ENCODE data around the gene KCNG2. TPM values are rescaled to one million over a fixed set of nuclear protein-coding genes. Genes with fewer than 3 reads are reported as not detected.
A peak's percentile ranks its signal among the peaks of the same experiment; 100 is the strongest.

Gene KCNG2
- total and polyA plus RNA-seq, 4 donors = 1.3 to 2.2 (median 1.4) TPM

GRCh38 chr18:79940126-79940813, 142.5 kb downstream of the KCNG2 start:
- no peaks in the 10 kb centered on the region for H3K27me3 ChIP-seq (ENCODE audit: control insufficient read depth, insufficient read depth, low read length)
- no peak overlapping the region for H3K4me3 ChIP-seq (ENCODE audit: low read depth, low read length)
- 94% methylated on average over 13 of the region's 18 CpGs for WGBS (ENCODE audit: insufficient coverage)
- H3K36me3 ChIP-seq (ENCODE audit: control insufficient read depth, insufficient read depth, low read length) = peaks cover 75% of the 10 kb centered on the region
- H3K4me1 ChIP-seq (ENCODE audit: control insufficient read depth, insufficient read depth, low read length) = peaks cover 21% of the 10 kb centered on the region
- no peaks in the 10 kb centered on the region for H3K9me3 ChIP-seq (ENCODE audit: control insufficient read depth, insufficient read depth, low read length)
- no peak overlapping the region for H3K27ac ChIP-seq (ENCODE audit: low read depth, low read length)
- no peak for DNase-seq (ENCODE audit: low read depth in 4 of 6, low spot score in 6 of 6)

DNA sequence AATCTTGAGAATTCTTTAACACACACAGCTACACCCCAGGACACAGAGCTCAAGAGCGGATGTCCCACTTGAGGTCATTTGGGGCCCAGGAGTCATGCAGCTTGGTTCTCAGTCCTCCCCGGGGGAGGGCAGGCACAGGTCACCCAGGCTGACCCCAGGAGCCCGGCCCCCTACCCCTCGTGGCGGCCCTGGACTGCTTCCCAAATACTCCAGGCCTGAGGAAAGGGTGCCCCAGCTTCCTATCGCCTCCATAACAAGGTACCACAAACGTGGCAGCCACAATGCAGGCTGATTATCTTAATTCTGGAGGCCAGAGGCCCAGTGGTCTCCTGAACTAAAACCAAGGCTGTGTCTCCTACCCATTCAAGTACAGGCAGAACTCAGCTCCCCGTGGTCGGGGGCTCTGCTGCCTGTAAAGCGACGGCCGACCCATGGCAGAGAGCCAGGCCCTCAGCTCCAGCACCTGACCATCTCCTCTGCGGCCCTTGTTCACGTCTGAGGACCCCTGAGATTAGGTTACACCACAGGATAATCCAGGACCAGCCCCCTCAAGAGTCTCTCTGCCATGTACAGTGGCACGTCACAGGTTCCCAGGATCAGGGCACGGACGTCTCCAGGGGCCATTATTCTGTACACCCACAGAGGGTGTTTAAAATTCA, 143.2 kb downstream of the KCNG2 start:
- Histone ChIP-seq H3K4me3 (ENCODE audit: low read depth, low read length) (no peak overlapping the region), H3K27me3 (ENCODE audit: control insufficient read depth, insufficient read depth, low read length) (no peaks in the 10 kb centered on the region), H3K9me3 (ENCODE audit: control insufficient read depth, insufficient read depth, low read length) (no peaks in the 10 kb centered on the region), H3K36me3 (ENCODE audit: control insufficient read depth, insufficient read depth, low read length) (peaks cover 74% of the 10 kb centered on the region), H3K27ac (ENCODE audit: low read depth, low read length) (no peak overlapping the region), H3K4me1 (ENCODE audit: control insufficient read depth, insufficient read depth, low read length) (peaks cover 26% of the 10 kb centered on the region)
- 86% methylated on average over 15 of the region's 17 CpGs for WGBS (ENCODE audit: insufficient coverage)
- DNase-seq (ENCODE audit: low read depth in 4 of 6, low spot score in 6 of 6) = no peak

DNA sequence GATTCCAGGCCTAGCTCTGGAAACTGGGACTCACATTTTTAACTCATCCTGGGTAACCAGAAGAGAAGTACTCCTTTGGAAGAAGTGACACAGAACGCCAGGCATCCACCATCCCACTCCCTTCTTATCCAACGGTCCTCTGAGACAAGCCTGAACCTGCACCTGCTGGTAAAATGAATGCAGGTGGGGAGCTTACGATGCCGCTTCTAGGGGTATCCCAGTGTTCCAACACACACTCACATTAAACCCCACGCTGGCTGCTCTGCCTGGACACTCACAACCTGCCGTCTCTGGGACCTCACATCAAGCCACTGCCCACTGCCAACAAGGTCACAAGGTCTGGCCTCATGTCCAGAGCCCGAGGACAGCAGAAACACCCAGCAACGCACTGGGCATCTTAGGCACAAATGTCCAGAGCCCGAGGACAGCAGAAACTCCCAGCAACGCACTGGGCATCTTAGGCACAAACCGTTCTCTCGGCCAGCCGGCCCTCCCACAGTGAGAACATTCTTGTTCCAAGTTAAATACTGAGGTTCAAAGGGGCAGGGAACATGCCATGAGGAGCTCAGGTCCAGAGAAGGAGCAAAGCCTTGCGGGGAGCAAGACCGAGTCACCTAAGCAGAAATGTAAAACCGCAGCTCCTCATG, 143.9 kb downstream of the KCNG2 start:
- 87% methylated on average over 13 of the region's 16 CpGs for WGBS (ENCODE audit: insufficient coverage)
- DNase-seq (ENCODE audit: low read depth in 4 of 6, low spot score in 6 of 6) = no peak
- H3K36me3 ChIP-seq (ENCODE audit: control insufficient read depth, insufficient read depth, low read length) = peaks cover 76% of the 10 kb centered on the region
- no peak overlapping the region for H3K4me3 ChIP-seq (ENCODE audit: low read depth, low read length)
- H3K27me3 ChIP-seq (ENCODE audit: control insufficient read depth, insufficient read depth, low read length) = no peaks in the 10 kb centered on the region
- no peak overlapping the region for H3K27ac ChIP-seq (ENCODE audit: low read depth, low read length)
- H3K4me1 ChIP-seq (ENCODE audit: control insufficient read depth, insufficient read depth, low read length) = peaks cover 26% of the 10 kb centered on the region
- no peaks in the 10 kb centered on the region for H3K9me3 ChIP-seq (ENCODE audit: control insufficient read depth, insufficient read depth, low read length)

GRCh38 chr18:79942211-79942610, 144.5 kb downstream of the KCNG2 start:
- no peaks in the 10 kb centered on the region for H3K9me3 ChIP-seq (ENCODE audit: control insufficient read depth, insufficient read depth, low read length)
- peaks cover 76% of the 10 kb centered on the region for H3K36me3 ChIP-seq (ENCODE audit: control insufficient read depth, insufficient read depth, low read length)

GRCh38 chr18:79942786-79943607, 145.3 kb downstream of the KCNG2 start:
- Histone ChIP-seq H3K4me1 (ENCODE audit: control insufficient read depth, insufficient read depth, low read length) (peaks cover 33% of the 10 kb centered on the region), H3K36me3 (ENCODE audit: control insufficient read depth, insufficient read depth, low read length) (peaks cover 77% of the 10 kb centered on the region), H3K27ac (ENCODE audit: low read depth, low read length) (no peak overlapping the region), H3K4me3 (ENCODE audit: low read depth, low read length) (no peak overlapping the region), H3K27me3 (ENCODE audit: control insufficient read depth, insufficient read depth, low read length) (no peaks in the 10 kb centered on the region), H3K9me3 (ENCODE audit: control insufficient read depth, insufficient read depth, low read length) (no peaks in the 10 kb centered on the region)
- 83% methylated on average over 31 of the region's 31 CpGs for WGBS (ENCODE audit: insufficient coverage)
- DNase-seq (ENCODE audit: low read depth in 4 of 6, low spot score in 6 of 6) = no peak

More at GRCh38 chr18:79942211-79942610, 144.5 kb downstream of the KCNG2 start:
- Histone ChIP-seq H3K27ac (ENCODE audit: low read depth, low read length) (no peak overlapping the region), H3K4me3 (ENCODE audit: low read depth, low read length) (no peak overlapping the region), H3K27me3 (ENCODE audit: control insufficient read depth, insufficient read depth, low read length) (no peaks in the 10 kb centered on the region), H3K4me1 (ENCODE audit: control insufficient read depth, insufficient read depth, low read length) (peaks cover 28% of the 10 kb centered on the region)
- DNase-seq (ENCODE audit: low read depth in 4 of 6, low spot score in 6 of 6) = no peak
- 88% methylated on average over 4 of the region's 7 CpGs for WGBS (ENCODE audit: insufficient coverage)

DNA sequence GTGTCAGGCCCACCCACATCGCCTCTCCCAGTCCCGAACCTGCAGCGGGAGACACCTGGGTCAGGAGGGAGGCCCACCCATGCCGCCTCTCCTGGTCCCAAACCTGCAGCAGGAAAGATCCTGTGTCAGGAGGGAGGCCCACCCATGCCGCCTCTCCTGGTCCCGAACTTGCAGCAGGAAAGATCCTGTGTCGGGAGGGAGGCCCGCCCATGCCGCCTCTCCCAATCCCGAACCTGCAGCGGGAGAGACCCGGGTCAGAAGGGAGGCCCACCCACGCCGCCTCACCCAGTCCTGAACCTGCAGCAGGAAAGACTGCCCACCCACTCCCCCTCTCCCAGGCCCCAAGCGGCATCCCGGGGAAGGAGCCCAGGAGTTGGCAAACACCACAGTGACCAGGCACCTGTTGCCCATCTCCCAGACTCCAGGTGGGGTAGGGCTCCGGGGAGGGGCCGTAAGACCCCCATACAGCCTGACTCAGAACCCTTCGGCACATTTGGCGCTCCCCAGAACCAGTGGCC, 145.9 kb downstream of the KCNG2 start:
- peaks cover 75% of the 10 kb centered on the region for H3K36me3 ChIP-seq (ENCODE audit: control insufficient read depth, insufficient read depth, low read length)
- peaks cover 34% of the 10 kb centered on the region for H3K4me1 ChIP-seq (ENCODE audit: control insufficient read depth, insufficient read depth, low read length)
- no peak overlapping the region for H3K4me3 ChIP-seq (ENCODE audit: low read depth, low read length)
- WGBS (ENCODE audit: insufficient coverage) = 89% methylated on average over 19 of the region's 20 CpGs
- H3K9me3 ChIP-seq (ENCODE audit: control insufficient read depth, insufficient read depth, low read length) = no peaks in the 10 kb centered on the region
- H3K27ac ChIP-seq (ENCODE audit: low read depth, low read length) = no peak overlapping the region
- no peaks in the 10 kb centered on the region for H3K27me3 ChIP-seq (ENCODE audit: control insufficient read depth, insufficient read depth, low read length)
- no peak for DNase-seq (ENCODE audit: low read depth in 4 of 6, low spot score in 6 of 6)

DNA sequence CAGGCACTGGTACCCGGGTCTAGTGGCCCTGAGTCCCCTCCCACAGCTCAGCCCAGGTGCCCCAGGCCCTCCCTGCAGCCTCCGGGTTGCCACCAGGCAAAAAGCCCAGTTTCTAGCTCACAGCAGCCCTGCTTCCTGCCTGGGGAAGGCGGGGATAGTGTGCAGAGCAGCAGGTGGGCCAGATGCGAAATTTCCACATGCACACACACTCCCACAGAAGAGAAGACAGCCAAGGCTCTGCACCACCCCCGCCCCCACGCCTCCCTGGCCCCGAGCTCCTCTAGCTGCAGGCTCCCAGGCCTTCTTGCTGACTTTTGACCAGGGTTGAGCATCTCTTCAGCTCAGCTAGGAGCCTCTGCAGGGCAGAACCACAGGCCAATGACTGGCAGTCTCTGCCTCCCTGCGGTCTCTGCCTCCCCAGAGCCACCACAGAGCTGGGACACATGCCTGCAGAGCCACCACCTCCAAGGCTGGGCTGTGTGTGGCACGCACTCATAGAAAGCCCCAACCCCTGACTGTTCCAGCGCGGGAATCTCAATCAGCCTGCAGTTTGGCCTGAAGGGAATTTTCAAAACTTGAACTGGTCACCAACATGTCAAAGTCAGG, 146.5 kb downstream of the KCNG2 start:
- Histone ChIP-seq H3K9me3 (ENCODE audit: control insufficient read depth, insufficient read depth, low read length) (no peaks in the 10 kb centered on the region), H3K36me3 (ENCODE audit: control insufficient read depth, insufficient read depth, low read length) (peaks cover 79% of the 10 kb centered on the region), H3K27me3 (ENCODE audit: control insufficient read depth, insufficient read depth, low read length) (no peaks in the 10 kb centered on the region), H3K4me1 (ENCODE audit: control insufficient read depth, insufficient read depth, low read length) (peaks cover 39% of the 10 kb centered on the region), H3K27ac (ENCODE audit: low read depth, low read length) (no peak overlapping the region), H3K4me3 (ENCODE audit: low read depth, low read length) (no peak overlapping the region)
- WGBS (ENCODE audit: insufficient coverage) = 80% methylated on average over 11 of the region's 11 CpGs
- peak in 1 of 6 donors; percentile 60 for DNase-seq (ENCODE audit: low read depth in 4 of 6, low spot score in 6 of 6)

DNA sequence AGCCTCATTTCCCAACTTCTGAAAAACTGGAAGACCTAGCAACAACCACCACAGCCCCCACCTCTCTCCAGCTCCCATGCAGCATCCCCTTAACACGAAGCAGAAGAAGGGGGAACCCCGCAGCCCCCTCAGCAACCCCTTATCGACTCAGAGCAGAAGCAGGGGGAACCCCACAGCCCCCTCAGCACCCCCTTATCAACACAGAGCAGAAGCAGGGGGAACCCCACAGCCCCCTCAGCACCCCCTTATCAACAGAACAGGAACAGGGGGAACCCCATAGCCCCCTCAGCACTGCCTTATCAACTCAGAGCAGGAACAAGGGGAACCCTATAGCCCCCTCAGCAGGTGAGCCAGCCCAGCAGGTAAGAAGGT, 147.0 kb downstream of the KCNG2 start:
- H3K36me3 ChIP-seq (ENCODE audit: control insufficient read depth, insufficient read depth, low read length) = peaks cover 80% of the 10 kb centered on the region
- no peak overlapping the region for H3K4me3 ChIP-seq (ENCODE audit: low read depth, low read length)
- no peaks in the 10 kb centered on the region for H3K27me3 ChIP-seq (ENCODE audit: control insufficient read depth, insufficient read depth, low read length)
- no peak for DNase-seq (ENCODE audit: low read depth in 4 of 6, low spot score in 6 of 6)
- peaks cover 43% of the 10 kb centered on the region for H3K4me1 ChIP-seq (ENCODE audit: control insufficient read depth, insufficient read depth, low read length)
- WGBS (ENCODE audit: insufficient coverage) = no CpG with 5 or more reads among the region's 3 CpGs
- H3K27ac ChIP-seq (ENCODE audit: low read depth, low read length) = no peak overlapping the region
- H3K9me3 ChIP-seq (ENCODE audit: control insufficient read depth, insufficient read depth, low read length) = no peaks in the 10 kb centered on the region

Data from spinal cord (tissue), 10 donors.